Motor neuron (in vitro differentiated cells): ENCODE data around the gene SGSM2. TPM values are rescaled to one million over a fixed set of nuclear protein-coding genes. Genes with fewer than 3 reads are reported as not detected.

Source experiments
- ATAC-seq, 8 experiments: fragments of 200-7000 bp; cut with Tn5 transposase; replicated peaks in 6 of 8; 2 replicates each; pipeline ENCODE4 v1.8.0; 2021; ENCODE audit warnings: mild to moderate bottlenecking in 8 of 8, moderate library complexity in 8 of 8
- H3K27ac ChIP-seq, 2 donors: fragments of 250-450 bp; sonication (Bioruptor Pico); 2 replicates each; pipeline ENCODE4 v1.9.0; 2021; ENCODE audit warnings: antibody characterized with exemption in 2 of 2, mild to moderate bottlenecking in 2 of 2, moderate library complexity in 1 of 2
- H3K4me1 ChIP-seq, 2 donors: fragments of 250-450 bp; sonication (Bioruptor Pico); replicated peaks in 1 of 2; 2 replicates each; pipeline ENCODE4 v1.6.1; 2021; ENCODE audit warnings: antibody characterized with exemption in 2 of 2, mild to moderate bottlenecking in 2 of 2, moderate library complexity in 1 of 2
- H3K4me3 ChIP-seq, 5 donors: fragments of 250-450 bp; sonication (Bioruptor Pico); 2 replicates each; pipeline ENCODE4 v1.9.0; 2021; ENCODE audit warnings: antibody characterized with exemption in 5 of 5, mild to moderate bottlenecking in 5 of 5, moderate library complexity in 4 of 5
- WGBS, 10 experiments: fragments of 450-650 bp; shearing (Covaris generic); methylation state at CpG; one replicate each; pipeline ENCODE4 v1.0.0; 2022; 5-methylcytosine and 5-hydroxymethylcytosine counted together
- in situ Hi-C, 9 experiments: fragments of 400-800 bp; cut with MboI; loops; one replicate each; pipeline ENCODE4 v1.15.0; 2021; ENCODE audit warnings: low sequenced_read_pairs in 9 of 9, low pct_unique_long_range_greater_than_20kb in 2 of 9; ENCODE audit not compliant: unreplicated experiment in 9 of 9
- total RNA-seq, 8 experiments: library from RNA; unstranded; fragments of 300-600 nt; gene quantifications; 2 replicates each; pipeline versions ENCODE4 v1.2.3 to v1.2.4, GENCODE V29; 2022

SGSM2 gene
- total RNA-seq, 8 experiments from 2014 or later = 33.4 to 95.6 (median 46.4) TPM

DNA sequence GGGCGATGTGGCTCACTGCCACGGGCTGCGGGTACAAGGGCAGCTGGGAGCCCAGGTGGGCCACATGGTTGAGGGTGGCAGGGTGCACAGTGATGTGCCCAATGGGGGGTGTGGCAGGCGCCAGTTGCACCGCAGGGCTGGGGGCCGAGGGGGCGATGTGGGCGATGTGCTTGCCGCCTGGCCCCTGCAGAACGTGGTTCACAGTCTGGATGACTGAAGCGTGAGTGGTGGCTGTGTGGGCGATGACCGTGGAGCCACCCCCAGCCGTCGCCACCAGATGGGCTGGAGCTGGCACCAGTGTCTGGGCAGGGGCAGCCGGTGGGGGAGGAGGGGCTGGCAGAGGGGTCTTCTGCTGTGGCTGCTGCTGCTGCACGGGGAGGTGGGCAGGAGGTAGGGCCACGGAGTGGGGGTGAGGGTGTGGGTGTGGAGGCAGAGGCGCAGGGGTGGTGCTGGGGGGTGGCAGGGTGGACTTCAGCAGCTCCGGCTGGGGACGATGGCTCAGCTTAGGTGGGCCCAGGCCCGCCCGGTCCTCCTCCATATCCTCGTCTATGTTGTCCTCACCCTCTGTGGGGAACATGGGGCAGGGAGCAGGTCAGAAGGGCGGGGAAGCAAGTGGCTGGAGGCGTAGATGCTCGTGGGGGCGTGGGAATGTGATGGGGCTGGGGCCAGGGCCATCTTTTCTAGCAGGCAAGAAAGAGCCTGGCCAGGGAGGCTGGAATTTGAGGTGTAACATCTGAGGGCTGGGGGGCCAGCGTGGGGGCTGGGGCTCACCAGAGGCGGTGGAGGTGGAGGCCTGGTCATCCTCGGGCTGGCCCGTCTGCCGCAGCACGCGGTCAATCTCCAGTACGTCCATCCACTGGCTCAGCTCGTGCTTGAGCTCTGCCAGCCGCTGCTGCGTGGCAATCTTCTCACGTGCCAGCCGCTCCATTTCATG, 50.1 kb downstream of the SGSM2 start:
- WGBS, 10 experiments = 96 to 100% methylated on average over 1 to 4 of the region's 41 CpGs; no CpG with 5 or more reads in 8 of the 10 experiments
- Histone ChIP-seq H3K27ac (no peak overlapping the region), H3K4me1 (peaks cover 54 to 60% of the 10 kb centered on the region in 2 donors), H3K4me3 (no peak overlapping the region)
- in situ Hi-C loops = no loop called here
- ATAC-seq = no peak

DNA sequence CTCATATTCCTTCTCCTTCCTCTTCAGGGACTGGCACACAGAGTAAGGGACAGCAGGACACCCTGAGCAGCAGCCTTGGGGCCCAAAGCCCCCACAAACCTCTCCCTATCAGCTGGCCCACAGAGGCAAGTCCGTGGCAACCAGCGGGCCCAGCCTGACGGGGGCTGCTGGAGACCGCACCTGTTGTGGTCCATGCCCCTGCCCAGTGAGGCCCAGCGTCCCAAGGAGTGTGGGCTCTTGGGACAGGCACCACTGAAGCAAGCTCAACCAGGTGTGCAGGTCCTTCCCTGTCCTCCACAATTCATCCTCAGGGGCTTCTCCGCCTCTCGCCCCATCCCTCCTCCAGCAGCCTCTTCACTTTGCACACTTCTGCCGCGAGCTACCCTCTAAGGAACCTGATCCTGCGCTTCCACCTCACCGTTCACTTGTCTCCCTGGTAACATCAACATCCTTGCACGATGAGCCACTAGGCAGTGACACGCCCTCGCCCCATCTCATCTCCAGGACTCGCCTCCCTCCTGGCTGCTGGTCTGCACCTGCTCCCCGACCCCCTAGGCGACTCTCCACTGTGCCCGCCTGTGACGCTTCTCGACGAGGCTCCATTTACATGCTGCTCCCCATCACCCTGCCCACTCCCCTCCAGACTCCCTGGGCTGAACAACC, 50.9 kb downstream of the SGSM2 start:
- in situ Hi-C loops = no loop called here
- H3K4me1 ChIP-seq = peaks cover 52 to 56% of the 10 kb centered on the region in 2 donors
- no peak overlapping the region for H3K4me3 ChIP-seq
- WGBS, 10 experiments = 100% methylated on average over 1 to 3 of the region's 21 CpGs; no CpG with 5 or more reads in 7 of the 10 experiments
- peak in 5 of 8 experiments; percentile 2 to 14 (median 5) for ATAC-seq
- H3K27ac ChIP-seq = peak overlapping the region; percentile 17 to 26

DNA sequence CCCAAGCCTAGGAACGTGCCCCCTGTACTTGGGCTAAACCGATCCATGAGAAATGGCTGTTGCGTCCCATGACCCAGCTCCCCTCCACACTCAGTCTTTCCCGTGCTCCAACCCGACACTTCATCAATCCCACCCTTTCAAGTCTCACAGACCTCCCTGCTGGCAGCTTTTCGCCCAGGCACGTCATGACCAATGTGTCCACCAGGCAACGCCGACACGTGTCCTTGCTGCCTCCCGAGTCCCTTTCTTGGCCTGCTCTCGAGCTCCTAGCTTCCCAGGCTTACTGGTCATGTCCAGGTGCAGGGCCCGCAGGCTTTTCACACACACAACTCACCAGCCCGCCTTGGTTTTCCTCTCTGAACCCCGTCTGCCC, 51.4 kb downstream of the SGSM2 start:
- Histone ChIP-seq H3K27ac (peak overlapping the region; percentile 14 to 26), H3K4me1 (peaks cover 52 to 55% of the 10 kb centered on the region in 2 donors), H3K4me3 (no peak overlapping the region)
- in situ Hi-C loops = no loop called here
- WGBS, 10 experiments = 55 to 100% (median 80%) methylated on average over 1 to 8 of the region's 15 CpGs; no CpG with 5 or more reads in 4 of the 10 experiments
- ATAC-seq = peak in 1 of 8 experiments; percentile 1

DNA sequence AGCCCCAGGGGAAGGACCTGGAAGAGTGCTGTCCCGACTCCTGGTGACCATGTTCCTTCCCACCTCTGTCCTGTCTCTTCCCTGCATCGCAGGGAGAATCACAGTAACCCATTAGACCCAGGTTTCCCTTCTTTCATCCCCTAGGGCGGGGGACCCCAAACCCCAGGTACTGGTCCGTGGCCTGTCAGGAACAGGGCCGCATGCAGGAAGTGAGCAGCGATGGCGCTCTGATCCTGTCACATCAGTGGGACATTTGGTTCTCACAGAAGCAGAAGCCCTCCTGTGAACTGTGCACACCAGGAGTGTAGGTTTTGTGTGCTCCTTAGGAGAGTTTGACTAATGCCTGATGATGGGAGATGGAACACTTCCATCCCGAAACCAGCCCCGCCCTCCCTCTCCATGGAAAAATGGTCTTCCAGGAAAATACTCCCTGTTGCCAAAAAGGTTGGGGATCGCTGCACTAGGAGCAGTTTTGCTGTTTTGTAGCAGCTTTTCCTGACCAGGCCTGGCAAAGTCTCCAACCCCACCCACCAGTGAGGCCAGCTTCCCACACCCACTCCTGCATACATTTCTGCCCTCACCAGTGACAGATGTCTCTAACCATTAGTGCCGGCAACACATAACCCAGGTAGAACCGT, 53.0 kb downstream of the SGSM2 start:
- WGBS, 10 experiments = 20 to 100% (median 87%) methylated on average over 1 to 8 of the region's 12 CpGs; no CpG with 5 or more reads in 2 of the 10 experiments
- H3K4me1 ChIP-seq = peaks cover 47 to 54% of the 10 kb centered on the region in 2 donors
- in situ Hi-C loops = no loop called here
- no peak overlapping the region for H3K27ac ChIP-seq
- peak in 2 of 8 experiments; percentile 0 to 1 for ATAC-seq
- H3K4me3 ChIP-seq = no peak overlapping the region

DNA sequence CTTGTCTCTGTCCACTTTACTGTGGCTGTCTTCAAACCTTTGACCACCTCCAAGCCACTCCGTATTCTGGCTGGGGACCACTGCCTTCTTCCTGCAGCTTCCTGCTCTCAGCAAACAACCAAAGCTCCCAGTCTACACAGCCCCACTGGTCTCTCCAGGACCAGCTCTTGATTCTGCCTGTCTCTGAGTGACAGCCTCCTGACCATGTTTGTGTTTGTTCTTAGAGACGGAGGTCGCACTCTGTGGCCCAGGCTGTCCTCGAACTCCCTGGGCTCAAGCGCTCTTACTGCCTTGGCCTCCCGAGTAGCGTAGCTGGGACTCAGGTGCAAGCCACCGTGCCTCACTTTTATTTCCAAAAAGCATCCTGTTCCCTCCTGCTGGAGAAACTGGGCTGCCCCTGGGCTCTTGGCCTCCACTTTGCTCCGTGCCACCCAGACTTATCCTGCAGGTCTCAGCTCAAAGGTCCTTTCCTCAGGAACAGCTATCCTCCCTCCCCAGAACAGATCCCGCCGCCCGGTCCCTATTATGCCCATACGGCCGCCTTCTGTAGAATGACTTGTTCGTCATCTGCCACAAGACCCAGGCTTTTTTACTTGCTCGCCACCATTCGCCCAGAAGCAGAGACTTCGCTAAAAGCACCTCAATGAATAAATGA, 54.4 kb downstream of the SGSM2 start:
- Histone ChIP-seq H3K4me1 (peaks cover 53 to 58% of the 10 kb centered on the region in 2 donors), H3K27ac (peak overlapping the region; percentile 51 to 76), H3K4me3 (peak overlapping the region; percentile 48 to 61 (median 58))
- ATAC-seq = no peak
- in situ Hi-C loops = no loop called here
- 20 to 60% (median 52%) methylated on average over 1 to 15 of the region's 18 CpGs; no CpG with 5 or more reads in 3 of the 10 experiments for WGBS, 10 experiments

DNA sequence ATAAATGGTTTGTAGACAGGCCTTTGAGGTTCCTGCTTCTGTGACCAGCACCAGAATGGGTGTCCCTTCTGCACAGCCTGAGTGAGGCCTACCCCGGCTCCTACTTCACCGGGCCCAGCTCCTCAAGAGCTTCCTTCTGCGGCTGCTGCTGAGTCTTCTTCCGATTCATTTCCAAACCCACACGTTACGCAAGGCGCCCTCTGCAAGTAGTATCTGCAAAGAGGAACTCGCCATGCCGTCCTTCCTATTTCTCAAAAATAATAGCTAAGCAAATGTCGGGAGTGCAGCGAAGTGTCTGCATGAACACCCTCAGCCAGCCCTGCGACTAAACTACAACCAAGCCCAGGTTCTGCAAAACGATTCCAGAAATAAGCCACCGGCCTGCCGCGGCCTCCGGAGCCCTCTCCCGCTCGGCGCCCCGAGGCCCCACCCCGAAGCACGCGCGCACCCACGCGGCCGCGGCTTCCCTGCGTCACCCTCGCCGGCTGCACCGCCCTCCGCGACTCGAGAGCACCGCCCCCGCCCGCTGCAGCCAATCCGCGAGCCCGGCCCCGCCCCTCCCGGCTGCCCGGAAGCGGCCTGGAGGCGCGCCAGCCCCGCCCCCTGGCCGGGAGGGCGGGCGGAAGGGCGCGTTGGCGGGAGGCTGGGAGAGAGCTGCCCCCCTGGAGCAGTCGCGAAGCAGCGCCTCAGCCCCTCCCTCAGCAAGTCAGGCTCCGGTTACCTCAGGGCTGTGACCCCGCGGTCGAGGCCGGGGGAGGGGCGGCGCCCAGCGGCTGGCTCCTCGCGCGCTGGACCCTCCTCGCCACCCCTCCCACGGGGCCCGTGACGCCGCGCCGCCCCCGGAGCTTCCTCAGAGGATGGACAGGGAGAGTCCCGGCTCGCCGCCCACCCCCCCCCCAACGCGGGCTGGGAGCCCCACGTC, 55.2 kb downstream of the SGSM2 start:
- ATAC-seq = peak; percentile 25 to 69 (median 54)
- 0 to 17% (median 5%) methylated on average over 1 to 13 of the region's 83 CpGs; no CpG with 5 or more reads in 3 of the 10 experiments for WGBS, 10 experiments
- Histone ChIP-seq H3K4me1 (peaks cover 60 to 64% of the 10 kb centered on the region in 2 donors), H3K27ac (peak overlapping the region; percentile 97 to 98), H3K4me3 (peak overlapping the region; percentile 48 to 61 (median 58))
- in situ Hi-C loops = no loop called here

DNA sequence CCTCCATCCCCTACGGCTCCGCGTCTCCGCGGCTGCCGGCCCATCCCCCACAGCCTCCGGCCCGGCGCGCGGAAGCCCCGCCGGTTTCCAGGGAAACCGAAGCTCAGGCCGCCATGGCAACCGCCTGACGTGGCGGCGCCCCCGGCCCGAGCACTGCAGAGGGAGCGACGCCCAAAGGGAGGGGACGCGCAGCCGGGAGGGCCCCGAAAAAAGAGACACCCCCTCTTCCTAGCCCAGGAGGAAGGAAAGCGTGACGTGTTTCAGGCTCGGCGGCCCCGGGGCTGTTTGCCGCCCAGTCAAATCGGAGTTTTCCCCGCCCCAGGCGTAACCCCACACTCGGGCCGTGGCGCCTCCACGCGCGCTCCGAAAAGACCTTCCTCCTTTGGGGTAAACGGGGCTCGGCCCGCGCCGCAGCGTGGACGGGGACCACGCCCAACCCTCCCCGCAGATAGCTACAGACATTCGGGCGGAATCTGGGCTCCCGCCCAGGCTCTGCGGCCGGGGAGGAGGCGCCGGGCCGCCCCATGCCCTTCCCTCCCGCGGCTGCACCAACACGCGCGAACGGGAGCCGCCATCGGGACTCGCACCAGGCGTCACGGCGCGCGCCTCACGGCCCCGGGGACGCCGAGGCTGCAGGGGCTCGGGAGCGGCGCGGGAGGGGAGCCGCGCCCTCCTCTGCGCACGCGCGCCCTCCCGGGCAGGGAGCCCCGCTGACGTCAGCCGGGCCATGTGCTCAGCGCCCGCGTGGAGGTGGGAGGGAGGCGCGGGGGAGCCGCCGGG, 56.1 kb downstream of the SGSM2 start:
- peak; percentile 5 to 34 (median 18) for ATAC-seq
- Histone ChIP-seq H3K4me1 (peaks cover 58 to 65% of the 10 kb centered on the region in 2 donors), H3K27ac (peak overlapping the region; percentile 97 to 98), H3K4me3 (peak overlapping the region; percentile 48 to 61 (median 58))
- in situ Hi-C loops = no loop called here
- WGBS, 10 experiments = 0 to 40% (median 0%) methylated on average over 1 to 11 of the region's 99 CpGs; no CpG with 5 or more reads in 5 of the 10 experiments

DNA sequence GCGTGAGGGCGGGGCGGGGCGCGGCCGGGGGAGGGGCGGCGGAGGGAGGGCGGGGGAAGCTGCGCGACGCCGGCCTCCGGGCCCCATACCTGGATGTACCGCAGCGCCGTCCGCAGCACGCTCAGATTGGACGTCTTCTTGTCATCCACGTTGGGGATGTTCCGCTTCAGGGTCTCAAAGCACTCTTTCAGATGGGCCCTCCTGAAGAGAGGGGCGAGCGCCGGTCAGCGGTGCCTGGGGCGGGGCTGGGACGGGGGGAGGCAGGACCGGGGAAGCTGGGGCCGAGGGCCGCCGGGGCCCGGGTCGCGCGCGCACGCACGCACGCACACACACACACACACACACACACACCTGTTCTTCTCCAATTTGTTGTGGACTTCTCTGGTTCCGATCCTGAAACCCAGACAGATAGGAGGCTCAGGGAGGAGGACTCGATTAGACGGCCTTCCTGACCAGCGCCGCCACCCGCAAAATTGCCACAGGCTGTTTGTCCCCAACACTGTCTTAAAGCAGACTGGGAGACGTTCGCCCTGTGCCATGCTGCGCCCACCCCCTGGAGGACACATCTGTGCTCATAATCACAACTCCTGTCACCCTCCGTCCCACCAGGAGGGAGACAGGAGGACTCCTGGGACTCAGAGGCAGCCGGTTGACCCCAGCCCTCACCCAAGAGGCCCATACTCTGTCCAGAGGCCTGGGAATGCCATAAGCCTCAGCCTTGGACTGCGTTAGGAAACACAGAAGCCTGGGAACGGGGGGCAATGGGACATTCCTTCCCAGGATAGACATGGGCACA, 56.9 kb downstream of the SGSM2 start:
- H3K4me1 ChIP-seq = peaks cover 55 to 62% of the 10 kb centered on the region in 2 donors
- 42 to 59% methylated on average over 6 to 10 of the region's 53 CpGs; no CpG with 5 or more reads in 8 of the 10 experiments for WGBS, 10 experiments
- H3K4me3 ChIP-seq = peak overlapping the region; percentile 48 to 61 (median 58)
- no peak for ATAC-seq
- H3K27ac ChIP-seq = peak overlapping the region; percentile 97 to 98
- in situ Hi-C loops = no loop called here

DNA sequence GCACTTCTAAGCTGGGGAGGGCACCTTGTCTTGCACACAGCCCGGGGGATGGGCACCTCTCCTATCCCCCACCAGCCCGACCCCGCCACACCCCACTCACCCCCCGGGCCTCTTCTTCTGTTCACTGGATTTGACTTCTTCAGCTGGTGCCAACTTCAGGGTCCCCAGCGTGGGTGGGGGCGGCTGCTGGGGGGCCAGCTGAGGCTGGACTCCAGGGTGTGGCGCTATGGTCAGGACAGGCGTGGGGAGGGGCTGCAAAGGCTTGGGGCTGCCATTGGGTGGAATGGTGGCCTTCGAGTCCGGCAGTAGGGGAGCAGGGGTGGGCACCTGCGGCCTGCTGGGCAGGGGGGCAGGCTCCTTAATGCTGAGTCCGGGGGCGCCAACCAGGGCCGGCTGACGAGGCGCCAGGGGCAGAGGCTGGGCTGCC, 57.5 kb downstream of the SGSM2 start:
- in situ Hi-C loops = no loop called here
- ATAC-seq = no peak
- no peak overlapping the region for H3K4me3 ChIP-seq
- no peak overlapping the region for H3K27ac ChIP-seq
- no CpG with 5 or more reads among the region's 16 CpGs for WGBS, 10 experiments
- peaks cover 52 to 59% of the 10 kb centered on the region in 2 donors for H3K4me1 ChIP-seq

DNA sequence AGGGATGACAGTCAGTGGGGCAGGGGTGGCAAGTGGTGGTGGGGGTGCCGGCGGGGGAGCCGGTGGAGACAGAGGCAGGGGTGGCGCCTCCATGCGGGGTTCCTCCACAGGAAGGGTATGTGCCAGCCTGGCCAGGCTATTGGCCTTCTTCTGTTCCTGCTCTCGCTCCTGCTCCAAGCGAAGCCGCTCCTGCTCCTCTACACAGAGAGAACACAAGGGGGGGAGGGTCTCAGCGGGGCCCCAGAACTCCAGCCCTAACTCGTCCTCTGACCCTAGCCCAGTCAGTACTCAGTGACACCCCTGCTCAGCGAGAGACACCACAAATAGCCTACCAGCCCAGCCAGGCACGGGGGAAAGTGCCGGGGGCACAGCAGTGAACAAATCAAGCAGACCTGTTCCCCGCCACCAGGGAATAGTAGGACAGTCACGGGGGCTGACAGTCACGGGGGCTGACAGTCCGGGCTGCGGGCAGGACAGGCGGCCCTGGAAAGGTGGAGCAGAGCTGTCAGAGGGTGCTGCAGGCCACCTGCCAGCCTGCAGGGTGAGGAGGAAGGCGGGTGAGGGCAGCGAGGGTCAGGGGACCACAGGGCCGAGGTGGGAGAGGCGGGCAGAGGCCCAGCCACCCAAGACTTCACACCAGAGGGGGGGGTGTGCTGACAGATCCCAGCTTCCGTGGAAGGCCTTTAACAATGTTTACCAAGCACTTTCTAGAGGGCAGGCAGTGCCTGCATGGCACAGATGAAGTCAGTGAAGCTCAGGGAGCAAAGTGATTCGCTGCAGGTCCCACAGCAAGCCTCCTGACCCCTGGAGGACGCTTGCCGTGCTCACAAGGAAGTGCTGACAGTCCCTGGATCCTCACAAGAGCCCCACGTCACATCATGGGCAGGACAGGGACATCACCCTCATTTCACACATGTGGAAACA, 58.2 kb downstream of the SGSM2 start:
- Histone ChIP-seq H3K4me1 (peaks cover 49 to 53% of the 10 kb centered on the region in 2 donors), H3K27ac (peak overlapping the region in 1 of 2 donors; percentile 83), H3K4me3 (peak overlapping the region in 2 of 5 donors; percentile 28 to 32)
- in situ Hi-C loops = no loop called here
- WGBS, 10 experiments = 29 to 100% (median 64%) methylated on average over 1 to 9 of the region's 28 CpGs; no CpG with 5 or more reads in 4 of the 10 experiments
- no peak for ATAC-seq
